OCI-LY3 (cell line): ENCODE measurements around the gene KLF15.

Source experiments
- H2AFZ ChIP-seq: fragments of 200-600, 300-600 bp; shearing (Covaris generic); 2 replicates; pipeline ENCODE4 v1.6.0; 2014; ENCODE audit warnings: antibody characterized with exemption, low read depth, low read length
- H3K27ac ChIP-seq: fragments of 200-600, 300-600 bp; sonication (generic); 2 replicates; pipeline ENCODE4 v1.5.1; 2014; ENCODE audit warnings: mild to moderate bottlenecking, low read length, moderate library complexity, mixed read lengths
- H3K27me3 ChIP-seq: fragments of 200-600, 300-600 bp; sonication (generic); 2 replicates; pipeline ENCODE4 v1.6.1; 2014; ENCODE audit warnings: low read depth, low read length, mixed read lengths
- H3K36me3 ChIP-seq: fragments of 200-600, 300-600 bp; sonication (generic); replicated peaks from 2 replicates; pipeline ENCODE3; 2014; ENCODE audit warnings: low read depth, low read length, mixed read lengths
- H3K4me1 ChIP-seq: fragments of 300-600, 200-600 bp; sonication (generic); 2 replicates; pipeline ENCODE4 v1.6.1; 2014; ENCODE audit warnings: low read length, mixed read lengths
- H3K4me2 ChIP-seq: fragments of 200-600, 300-600 bp; sonication (generic); 2 replicates; pipeline ENCODE4 v1.6.1; 2014; ENCODE audit warnings: low read length, mixed read lengths
- H3K4me3 ChIP-seq: fragments of 300-600, 200-600 bp; sonication (generic); 2 replicates; pipeline ENCODE4 v1.5.1; 2014; ENCODE audit warnings: antibody characterized with exemption, mild to moderate bottlenecking, low read length, moderate library complexity
- H3K79me2 ChIP-seq: fragments of 300-600, 200-600 bp; shearing (Covaris generic); 2 replicates; pipeline ENCODE4 v1.6.1; 2014; ENCODE audit warnings: mild to moderate bottlenecking, low read length, mixed read lengths
- H3K9ac ChIP-seq: fragments of 300-600, 200-600 bp; shearing (Covaris generic); 2 replicates; pipeline ENCODE4 v1.6.0; 2014; ENCODE audit warnings: mild to moderate bottlenecking, low read length, moderate library complexity
- H3K9me3 ChIP-seq: fragments of 200-600, 300-600 bp; shearing (Covaris generic); 2 replicates; pipeline ENCODE4 v1.6.1; 2014; ENCODE audit warnings: low read length, mixed read lengths; ENCODE audit not compliant: insufficient read depth
- H4K20me1 ChIP-seq: fragments of 200-600, 300-600 bp; sonication (generic); 2 replicates; pipeline ENCODE4 v1.6.1; 2016; ENCODE audit warnings: low read length, mixed read lengths; ENCODE audit not compliant: insufficient read depth
- EZH2phosphoT487 ChIP-seq: fragments of 200-600 bp; shearing (Covaris generic); IDR thresholded peaks from 2 replicates; pipeline ENCODE4 v1.6.1; 2018; ENCODE audit warnings: antibody characterized with exemption, mixed run types, low read depth
- TF ChIP-seq, protein P1 (sequence below): fragments of 200-600, 300-600 bp; sonication (generic); IDR thresholded peaks from 2 replicates; pipeline ENCODE4 v1.5.1; 2014; ENCODE audit warnings: antibody characterized with exemption, low read length, low read depth

Gene KLF15

GRCh38 chr3:126356373-126357264 is 589 bp downstream of the KLF15 start:
- Histone ChIP-seq H3K79me2 (no peaks in the 10 kb centered on the region), H3K4me3 (no peak overlapping the region), H3K4me1 (no peaks in the 10 kb centered on the region), H3K27me3 (0 out of 2 replicates have a peak, but pooled peaks cover 7% of the 10 kb centered on the region), H3K9me3 (no peaks in the 10 kb centered on the region), H3K36me3 (no peaks in the 10 kb centered on the region), H2AFZ (no peak overlapping the region), H3K27ac (no peak overlapping the region), H3K9ac (no peak overlapping the region), H4K20me1 (no peaks in the 10 kb centered on the region), H3K4me2 (no peak overlapping the region)
- TF ChIP-seq EZH2phosphoT487 = no peak
- TF ChIP-seq, protein P1, sequence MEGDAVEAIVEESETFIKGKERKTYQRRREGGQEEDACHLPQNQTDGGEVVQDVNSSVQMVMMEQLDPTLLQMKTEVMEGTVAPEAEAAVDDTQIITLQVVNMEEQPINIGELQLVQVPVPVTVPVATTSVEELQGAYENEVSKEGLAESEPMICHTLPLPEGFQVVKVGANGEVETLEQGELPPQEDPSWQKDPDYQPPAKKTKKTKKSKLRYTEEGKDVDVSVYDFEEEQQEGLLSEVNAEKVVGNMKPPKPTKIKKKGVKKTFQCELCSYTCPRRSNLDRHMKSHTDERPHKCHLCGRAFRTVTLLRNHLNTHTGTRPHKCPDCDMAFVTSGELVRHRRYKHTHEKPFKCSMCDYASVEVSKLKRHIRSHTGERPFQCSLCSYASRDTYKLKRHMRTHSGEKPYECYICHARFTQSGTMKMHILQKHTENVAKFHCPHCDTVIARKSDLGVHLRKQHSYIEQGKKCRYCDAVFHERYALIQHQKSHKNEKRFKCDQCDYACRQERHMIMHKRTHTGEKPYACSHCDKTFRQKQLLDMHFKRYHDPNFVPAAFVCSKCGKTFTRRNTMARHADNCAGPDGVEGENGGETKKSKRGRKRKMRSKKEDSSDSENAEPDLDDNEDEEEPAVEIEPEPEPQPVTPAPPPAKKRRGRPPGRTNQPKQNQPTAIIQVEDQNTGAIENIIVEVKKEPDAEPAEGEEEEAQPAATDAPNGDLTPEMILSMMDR = no peak

- Histone ChIP-seq H3K36me3 (no peaks in the 10 kb centered on the region), H3K4me3 (no peak overlapping the region), H4K20me1 (no peaks in the 10 kb centered on the region), H3K9me3 (no peaks in the 10 kb centered on the region), H3K9ac (no peak overlapping the region), H3K4me1 (no peaks in the 10 kb centered on the region), H3K79me2 (no peaks in the 10 kb centered on the region), H2AFZ (no peak overlapping the region), H3K27ac (no peak overlapping the region), H3K4me2 (no peak overlapping the region), H3K27me3 (0 out of 2 replicates have a peak, but pooled peaks cover 7% of the 10 kb centered on the region)
- TF ChIP-seq EZH2phosphoT487 = no peak
- TF ChIP-seq, protein P1 = no peak
Measured at GRCh38 chr3:126355777-126356372, 1.3 kb downstream of the KLF15 start.

- Histone ChIP-seq H3K9ac (no peak overlapping the region), H3K4me2 (no peak overlapping the region), H3K4me1 (no peaks in the 10 kb centered on the region), H3K9me3 (no peaks in the 10 kb centered on the region), H3K4me3 (no peak overlapping the region), H2AFZ (no peak overlapping the region), H3K27ac (no peak overlapping the region), H4K20me1 (no peaks in the 10 kb centered on the region), H3K79me2 (no peaks in the 10 kb centered on the region), H3K36me3 (no peaks in the 10 kb centered on the region), H3K27me3 (0 out of 2 replicates have a peak, but pooled peaks cover 7% of the 10 kb centered on the region)
- TF ChIP-seq EZH2phosphoT487 = no peak
- TF ChIP-seq, protein P1 = no peak
Measured at GRCh38 chr3:126355251-126355650, 2.0 kb downstream of the KLF15 start.

DNA sequence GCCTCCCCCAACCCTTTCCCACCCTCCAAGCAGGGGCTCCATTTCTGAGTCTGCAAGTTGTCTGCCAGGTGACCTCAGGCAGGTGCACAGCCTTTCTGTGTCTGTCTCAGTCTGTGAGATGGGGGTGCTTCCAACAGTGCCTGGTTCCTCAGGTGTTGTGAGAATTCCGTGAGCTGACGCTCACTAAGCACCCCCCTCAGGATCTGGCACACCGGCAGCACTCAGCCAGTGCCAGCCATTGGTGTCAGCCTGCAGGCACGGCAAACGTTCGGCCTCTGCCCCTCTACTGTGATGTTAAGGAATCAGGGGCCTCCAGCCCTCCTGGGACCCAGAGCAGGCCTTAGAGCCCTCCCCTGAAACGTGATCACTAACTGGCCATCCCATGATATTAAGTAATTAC is 2.4 kb downstream of the KLF15 start:
- TF ChIP-seq EZH2phosphoT487 = no peak
- TF ChIP-seq, protein P1 = no peak
- Histone ChIP-seq H4K20me1 (no peaks in the 10 kb centered on the region), H3K4me1 (no peaks in the 10 kb centered on the region), H3K27me3 (0 out of 2 replicates have a peak, but pooled peaks cover 7% of the 10 kb centered on the region), H2AFZ (no peak overlapping the region), H3K79me2 (no peaks in the 10 kb centered on the region), H3K9me3 (no peaks in the 10 kb centered on the region), H3K9ac (no peak overlapping the region), H3K4me2 (no peak overlapping the region), H3K27ac (no peak overlapping the region), H3K4me3 (no peak overlapping the region), H3K36me3 (no peaks in the 10 kb centered on the region)
